Measurements from ENCODE around the gene HARS2. TPM values are rescaled to one million over a fixed set of nuclear protein-coding genes. Genes with fewer than 3 reads are reported as not detected.
A peak's percentile ranks its signal among the peaks of the same experiment; 100 is the strongest.

HARS2 gene
- total and polyA plus RNA-seq, 5 donors from 2014 or later, result 20.7 to 29.8 (median 22.7) TPM

DNA sequence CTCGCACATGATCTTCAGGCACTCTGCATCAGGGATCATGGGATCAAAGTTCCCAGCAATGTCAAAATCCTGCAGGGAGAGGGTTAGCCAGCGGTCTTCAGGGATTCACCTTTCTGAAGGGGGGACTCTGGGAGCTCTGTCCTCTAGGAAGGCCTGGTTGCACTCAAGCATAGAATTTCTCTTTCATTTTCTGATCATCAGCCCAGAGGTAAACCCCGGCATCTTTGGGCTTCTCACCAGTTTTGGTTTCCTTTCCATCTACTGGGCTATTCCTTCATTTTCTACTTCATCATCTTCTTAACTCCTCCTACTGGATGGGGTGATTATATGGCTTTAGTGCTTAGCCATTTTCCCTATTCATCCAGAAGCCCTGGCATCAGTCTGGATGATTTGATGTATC is 13.3 kb upstream of the HARS2 start:
- H3K27me3 Mint-ChIP-seq, result no peaks in the 10 kb centered on the region
- Histone ChIP-seq H3K36me3 (ENCODE audit: control insufficient read depth, insufficient read depth, low read length) (peaks cover 73% of the 10 kb centered on the region), H3K27ac (ENCODE audit: insufficient read depth, low read length, poor library complexity, severe bottlenecking) (no peak overlapping the region), H3K4me1 (ENCODE audit: control insufficient read depth, insufficient read depth, low read length, poor library complexity, severe bottlenecking) (no peaks in the 10 kb centered on the region), H3K27me3 (ENCODE audit: control insufficient read depth, insufficient read depth, low read length) (no peaks in the 10 kb centered on the region), H3K4me3 (ENCODE audit: low read depth, low read length) (no peak overlapping the region), H3K9me3 (ENCODE audit: control insufficient read depth in 2 of 2, low read length in 2 of 2) (no peaks in the 10 kb centered on the region)
- no peaks in the 10 kb centered on the region for H3K9me3 Mint-ChIP-seq
- H3K4me3 Mint-ChIP-seq, result no peak overlapping the region
- H3K4me1 Mint-ChIP-seq, result no peaks in the 10 kb centered on the region
- DNase-seq (no peak), ATAC-seq (ENCODE audit: low read depth in 2 of 2) (no peak)
- no peak overlapping the region for H3K27ac Mint-ChIP-seq
- H3K36me3 Mint-ChIP-seq, result peaks cover 38% of the 10 kb centered on the region

DNA sequence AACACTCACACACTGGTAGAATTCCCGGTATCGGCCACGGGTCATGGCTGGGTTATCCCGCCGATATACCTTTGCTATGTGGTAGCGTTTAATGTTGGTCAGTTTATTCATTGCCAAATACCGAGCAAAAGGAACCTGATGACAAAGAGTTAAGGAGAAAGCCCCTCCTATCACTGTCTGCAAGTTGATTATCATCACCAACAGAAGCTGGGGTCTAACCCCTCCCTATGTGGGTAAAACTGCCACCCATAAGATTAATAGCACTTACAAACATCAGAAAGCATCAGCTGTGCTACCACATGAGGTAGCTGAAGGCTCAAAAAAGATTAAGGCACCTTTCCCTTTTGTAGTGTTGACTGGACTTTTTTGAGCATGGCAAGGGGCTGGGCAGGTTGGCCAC is 12.3 kb upstream of the HARS2 start:
- H3K27me3 ChIP-seq (ENCODE audit: control insufficient read depth, insufficient read depth, low read length), result no peaks in the 10 kb centered on the region
- Mint-ChIP-seq H3K9me3 (no peaks in the 10 kb centered on the region), H3K27ac (no peak overlapping the region)

DNA sequence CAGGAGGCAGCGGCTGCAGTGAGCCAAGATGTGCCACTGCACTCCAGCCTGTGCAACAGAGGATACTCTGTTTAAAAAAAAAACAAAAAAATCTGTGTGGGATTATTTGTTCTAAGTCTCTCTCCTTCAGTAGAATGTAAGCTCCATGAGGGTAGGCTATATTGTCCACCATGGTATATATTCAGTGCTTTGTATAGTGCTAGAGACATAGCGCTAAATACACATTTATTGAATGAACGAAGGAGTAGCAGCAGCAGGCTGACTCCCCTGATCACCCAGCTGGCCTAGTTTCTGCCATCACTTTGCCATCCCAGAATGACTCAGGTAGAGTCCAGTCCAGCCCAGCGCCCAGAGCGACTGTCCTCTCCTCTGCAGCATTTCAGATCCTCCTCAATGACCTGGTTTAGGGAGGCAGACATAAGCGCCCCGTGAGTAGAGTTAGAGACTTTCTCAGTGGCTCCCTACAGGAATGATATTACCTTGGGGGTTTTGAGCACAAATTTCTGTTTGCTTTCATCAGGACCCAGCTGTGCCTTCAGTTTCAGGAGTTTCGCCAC is 801 bp upstream of the HARS2 start:
- H3K36me3 Mint-ChIP-seq, result peaks cover 18% of the 10 kb centered on the region
- H3K27me3 ChIP-seq (ENCODE audit: control insufficient read depth, insufficient read depth, low read length), result no peaks in the 10 kb centered on the region
- peaks cover 18 to 53% (median 45%) of the 10 kb centered on the region in 4 donors for H3K4me1 Mint-ChIP-seq
- peaks cover 29% of the 10 kb centered on the region for H3K36me3 ChIP-seq (ENCODE audit: control insufficient read depth, insufficient read depth, low read length)
- DNase-seq (no peak), ATAC-seq (ENCODE audit: low read depth in 2 of 2) (no peak)
- no peaks in the 10 kb centered on the region for H3K27me3 Mint-ChIP-seq
- peak overlapping the region; percentile 87 for H3K27ac ChIP-seq (ENCODE audit: insufficient read depth, low read length, poor library complexity, severe bottlenecking)
- H3K4me3 Mint-ChIP-seq, result peak overlapping the region; percentile 91 to 99 (median 96)
- H3K4me3 ChIP-seq (ENCODE audit: low read depth, low read length), result peak overlapping the region; percentile 92
- H3K27ac Mint-ChIP-seq, result peak overlapping the region in 2 of 3 donors; percentile 97 to 98
- no peaks in the 10 kb centered on the region for H3K9me3 ChIP-seq (ENCODE audit: control insufficient read depth in 2 of 2, low read length in 2 of 2)
- H3K4me1 ChIP-seq (ENCODE audit: control insufficient read depth, insufficient read depth, low read length, poor library complexity, severe bottlenecking), result peaks cover 30% of the 10 kb centered on the region
- peaks cover 0 to 1% (median 0%) of the 10 kb centered on the region in 7 donors for H3K9me3 Mint-ChIP-seq

More for the DNA sequence above, 12.3 kb upstream of the HARS2 start:
- Histone ChIP-seq H3K9me3 (ENCODE audit: control insufficient read depth in 2 of 2, low read length in 2 of 2) (no peaks in the 10 kb centered on the region), H3K27ac (ENCODE audit: insufficient read depth, low read length, poor library complexity, severe bottlenecking) (no peak overlapping the region), H3K4me1 (ENCODE audit: control insufficient read depth, insufficient read depth, low read length, poor library complexity, severe bottlenecking) (no peaks in the 10 kb centered on the region), H3K36me3 (ENCODE audit: control insufficient read depth, insufficient read depth, low read length) (peaks cover 71% of the 10 kb centered on the region), H3K4me3 (ENCODE audit: low read depth, low read length) (no peak overlapping the region)
- no peaks in the 10 kb centered on the region for H3K4me1 Mint-ChIP-seq
- no peaks in the 10 kb centered on the region for H3K27me3 Mint-ChIP-seq
- ATAC-seq (ENCODE audit: low read depth in 2 of 2) (no peak), DNase-seq (no peak)
- no peak overlapping the region for H3K4me3 Mint-ChIP-seq
- peaks cover 42% of the 10 kb centered on the region for H3K36me3 Mint-ChIP-seq

DNA sequence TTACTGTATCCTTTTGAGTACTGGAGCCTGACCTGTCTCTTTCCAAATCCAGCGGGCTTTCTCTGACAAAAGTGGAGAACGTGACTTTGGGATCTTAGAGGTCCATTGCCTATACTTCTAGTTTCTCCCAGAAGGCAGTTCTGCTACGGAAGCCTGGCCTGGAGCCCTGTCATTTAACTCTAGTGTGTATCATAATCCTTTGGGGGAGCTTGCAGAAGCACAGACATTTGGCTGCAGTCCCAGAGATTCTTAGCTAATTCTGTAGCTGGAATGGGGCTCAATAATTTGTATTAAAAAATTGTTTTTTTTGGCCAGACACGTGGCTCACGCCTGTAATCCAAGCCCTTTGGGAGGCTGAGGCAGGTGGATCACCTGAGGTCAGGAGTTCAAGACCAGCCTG is 3.0 kb downstream of the HARS2 start:
- Histone ChIP-seq H3K36me3 (ENCODE audit: control insufficient read depth, insufficient read depth, low read length) (peaks cover 57% of the 10 kb centered on the region), H3K4me3 (ENCODE audit: low read depth, low read length) (no peak overlapping the region), H3K9me3 (ENCODE audit: control insufficient read depth in 2 of 2, low read length in 2 of 2) (no peaks in the 10 kb centered on the region), H3K27me3 (ENCODE audit: control insufficient read depth, insufficient read depth, low read length) (no peaks in the 10 kb centered on the region), H3K27ac (ENCODE audit: insufficient read depth, low read length, poor library complexity, severe bottlenecking) (no peak overlapping the region), H3K4me1 (ENCODE audit: control insufficient read depth, insufficient read depth, low read length, poor library complexity, severe bottlenecking) (peaks cover 27% of the 10 kb centered on the region)
- DNase-seq (no peak), ATAC-seq (ENCODE audit: low read depth in 2 of 2) (no peak)
- H3K27me3 Mint-ChIP-seq, result no peaks in the 10 kb centered on the region
- H3K9me3 Mint-ChIP-seq, result peaks cover 0 to 1% (median 0%) of the 10 kb centered on the region in 7 donors
- peak overlapping the region in 2 of 4 donors; percentile 62 to 84 for H3K4me3 Mint-ChIP-seq
- peaks cover 8 to 44% (median 37%) of the 10 kb centered on the region in 4 donors for H3K4me1 Mint-ChIP-seq
- peaks cover 46% of the 10 kb centered on the region for H3K36me3 Mint-ChIP-seq
- peak overlapping the region in 2 of 3 donors; percentile 15 to 69 for H3K27ac Mint-ChIP-seq

DNA sequence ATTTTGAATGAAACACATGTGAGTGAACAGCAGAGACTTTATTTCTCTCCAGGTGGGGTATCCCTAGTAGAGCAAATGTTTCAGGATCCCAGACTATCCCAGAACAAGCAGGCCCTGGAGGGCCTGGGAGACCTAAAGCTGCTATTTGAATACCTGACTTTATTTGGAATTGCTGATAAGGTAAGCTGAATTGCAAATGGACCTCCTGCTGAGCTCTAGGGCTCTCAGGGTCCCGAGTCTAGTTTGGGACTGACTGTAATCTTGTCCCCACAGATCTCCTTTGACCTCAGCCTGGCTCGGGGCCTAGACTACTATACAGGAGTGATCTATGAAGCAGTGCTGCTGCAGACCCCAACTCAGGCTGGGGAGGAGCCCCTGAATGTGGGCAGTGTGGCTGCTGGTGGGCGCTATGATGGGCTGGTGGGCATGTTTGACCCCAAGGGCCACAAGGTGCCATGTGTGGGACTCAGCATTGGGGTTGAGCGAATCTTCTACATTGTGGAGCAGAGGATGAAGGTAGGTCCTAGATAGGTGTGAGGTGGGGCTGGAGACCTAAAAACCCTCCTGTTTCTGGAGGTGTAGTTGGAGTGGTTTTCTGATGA is 5.7 kb downstream of the HARS2 start:
- peak overlapping the region in 1 of 4 donors; percentile 41 for H3K4me3 Mint-ChIP-seq
- no peaks in the 10 kb centered on the region for H3K27me3 Mint-ChIP-seq
- H3K4me1 Mint-ChIP-seq, result peaks cover 14 to 43% (median 33%) of the 10 kb centered on the region in 4 donors
- peaks cover 53% of the 10 kb centered on the region for H3K36me3 Mint-ChIP-seq
- Histone ChIP-seq H3K9me3 (ENCODE audit: control insufficient read depth in 2 of 2, low read length in 2 of 2) (no peaks in the 10 kb centered on the region), H3K36me3 (ENCODE audit: control insufficient read depth, insufficient read depth, low read length) (peaks cover 63% of the 10 kb centered on the region), H3K27ac (ENCODE audit: insufficient read depth, low read length, poor library complexity, severe bottlenecking) (no peak overlapping the region), H3K4me1 (ENCODE audit: control insufficient read depth, insufficient read depth, low read length, poor library complexity, severe bottlenecking) (peaks cover 28% of the 10 kb centered on the region), H3K4me3 (ENCODE audit: low read depth, low read length) (no peak overlapping the region), H3K27me3 (ENCODE audit: control insufficient read depth, insufficient read depth, low read length) (no peaks in the 10 kb centered on the region)
- no peaks in the 10 kb centered on the region for H3K9me3 Mint-ChIP-seq
- H3K27ac Mint-ChIP-seq, result peak overlapping the region in 1 of 3 donors; percentile 44
- DNase-seq, result no peak
- ATAC-seq (ENCODE audit: low read depth in 2 of 2), result no peak

DNA sequence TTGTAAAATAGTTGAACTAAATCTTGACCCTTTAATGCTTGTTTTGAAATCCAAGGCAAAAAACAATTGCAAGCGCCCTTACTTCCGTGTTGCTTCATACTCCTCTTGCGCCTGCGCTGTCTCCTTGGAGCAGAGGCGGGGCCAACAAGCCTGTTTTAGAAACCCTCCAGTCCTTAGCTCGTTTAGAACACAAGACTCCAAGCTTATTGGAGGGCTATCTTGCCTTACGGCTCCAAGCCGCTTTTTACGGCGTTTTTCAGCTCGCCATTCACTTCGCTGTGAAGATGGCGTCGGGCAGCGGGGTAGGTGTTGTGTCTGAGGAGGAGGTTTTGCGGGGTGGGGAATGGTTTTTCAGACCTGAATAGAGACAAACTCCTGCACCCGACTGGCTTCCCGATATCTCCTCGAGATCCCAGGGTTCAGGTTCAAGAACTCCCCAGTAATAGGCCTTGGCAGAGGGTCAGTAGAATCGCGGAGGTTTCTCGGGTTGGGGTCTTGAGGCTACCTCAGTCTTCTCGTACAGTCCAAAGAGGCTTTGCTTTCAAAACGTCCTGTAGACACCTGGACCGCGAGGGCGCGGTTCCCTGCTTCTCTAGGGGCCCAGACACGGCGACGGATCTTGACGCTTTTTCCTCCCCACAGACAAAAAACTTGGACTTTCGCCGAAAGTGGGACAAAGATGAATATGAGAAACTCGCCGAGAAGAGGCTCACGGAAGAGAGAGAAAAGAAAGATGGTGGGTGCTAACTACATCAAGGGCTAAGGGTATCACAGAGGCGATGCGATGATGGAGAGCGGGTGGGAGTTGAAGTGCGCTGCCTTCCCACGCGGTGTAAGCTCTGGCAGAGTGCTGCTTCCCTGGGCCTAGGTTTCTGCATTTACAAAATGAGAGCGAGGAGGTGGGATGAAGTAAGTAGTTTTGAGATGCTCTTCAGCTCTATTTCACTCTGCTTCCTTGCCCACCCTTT is 9.2 kb downstream of the HARS2 start, which contains the start of gene ZMAT2:
Gene ZMAT2 (plus strand): TSS at position 271 of the 968 bp plus-strand sequence. CDS start 14 bp downstream, at position 285.
- Histone ChIP-seq H3K27ac (ENCODE audit: insufficient read depth, low read length, poor library complexity, severe bottlenecking) (peak within 1 kb of the TSS; percentile 86), H3K4me3 (ENCODE audit: low read depth, low read length) (peak within 1 kb of the TSS; percentile 97), H3K27me3 (ENCODE audit: control insufficient read depth, insufficient read depth, low read length) (no peaks in the 10 kb centered on the region), H3K36me3 (ENCODE audit: control insufficient read depth, insufficient read depth, low read length) (peaks cover 76% of the 10 kb centered on the region), H3K9me3 (ENCODE audit: control insufficient read depth in 2 of 2, low read length in 2 of 2) (no peaks in the 10 kb centered on the region), H3K4me1 (ENCODE audit: control insufficient read depth, insufficient read depth, low read length, poor library complexity, severe bottlenecking) (peaks cover 15% of the 10 kb centered on the region)
- Mint-ChIP-seq H3K4me1 (peaks cover 6 to 41% (median 27%) of the 10 kb centered on the region in 4 donors), H3K4me3 (peak within 1 kb of the TSS; percentile 89 to 99 (median 96)), H3K27me3 (no peaks in the 10 kb centered on the region), H3K36me3 (peaks cover 57% of the 10 kb centered on the region), H3K9me3 (no peaks in the 10 kb centered on the region), H3K27ac (peak within 1 kb of the TSS; percentile 97 to 99 (median 98))
- ATAC-seq (ENCODE audit: low read depth in 2 of 2), result peak; percentile 99 to 100
- peak; percentile 91 to 98 (median 94) for DNase-seq

DNA sequence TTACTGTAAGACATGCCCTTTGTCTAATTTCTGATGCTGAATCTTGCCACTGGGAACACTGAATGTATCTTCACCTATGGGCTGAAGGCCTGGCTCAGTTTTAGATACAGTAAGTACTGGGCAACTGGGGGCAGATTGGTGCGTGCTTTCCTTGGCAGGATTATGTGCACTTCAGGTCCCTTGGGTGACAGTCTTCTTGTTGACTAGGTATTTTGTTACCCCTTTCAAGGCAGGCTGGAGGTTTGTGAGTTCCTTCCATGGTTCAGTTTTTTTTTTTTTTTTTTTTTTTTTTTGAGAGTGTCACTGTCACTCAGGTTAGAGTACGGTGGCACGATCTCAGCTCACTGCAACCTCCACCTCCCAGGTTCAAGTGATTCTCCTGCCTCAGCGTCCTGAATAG is 16.6 kb downstream of the HARS2 start:
- peak overlapping the region in 1 of 3 donors; percentile 32 for H3K27ac Mint-ChIP-seq
- DNase-seq (no peak), ATAC-seq (ENCODE audit: low read depth in 2 of 2) (no peak)
- Histone ChIP-seq H3K9me3 (ENCODE audit: control insufficient read depth in 2 of 2, low read length in 2 of 2) (no peaks in the 10 kb centered on the region), H3K4me3 (ENCODE audit: low read depth, low read length) (no peak overlapping the region), H3K36me3 (ENCODE audit: control insufficient read depth, insufficient read depth, low read length) (peaks cover 37% of the 10 kb centered on the region), H3K27me3 (ENCODE audit: control insufficient read depth, insufficient read depth, low read length) (no peaks in the 10 kb centered on the region), H3K4me1 (ENCODE audit: control insufficient read depth, insufficient read depth, low read length, poor library complexity, severe bottlenecking) (no peaks in the 10 kb centered on the region), H3K27ac (ENCODE audit: insufficient read depth, low read length, poor library complexity, severe bottlenecking) (no peak overlapping the region)
- H3K4me3 Mint-ChIP-seq, result peak overlapping the region in 2 of 4 donors; percentile 45 to 59
- peaks cover 0 to 8% (median 0%) of the 10 kb centered on the region in 7 donors for H3K9me3 Mint-ChIP-seq
- H3K27me3 Mint-ChIP-seq, result peaks cover 10% of the 10 kb centered on the region
- H3K36me3 Mint-ChIP-seq, result peaks cover 32% of the 10 kb centered on the region
- peaks cover 15 to 44% (median 24%) of the 10 kb centered on the region in 4 donors for H3K4me1 Mint-ChIP-seq

All from CD4-positive, CD25-positive, alpha-beta regulatory T cell (primary cell).